H1 (cell line): Measurements from ENCODE around the gene HYAL4. TPM values are rescaled to one million over a fixed set of nuclear protein-coding genes. Genes with fewer than 3 reads are reported as not detected.
"Not testable (repeated sequence)": the region's sequence is repeated elsewhere in the genome, so short reads cannot be mapped to it uniquely, and the experiment has no call there.

Source experiments
- CTCF ChIA-PET: fragments of 300-600 bp; sonication (Branson Sonifier 250); formaldehyde crosslinking; loops from one replicate; lab custom pipeline; 2021; ENCODE audit not compliant: partially characterized antibody; lab: Charles Lee
- POLR2A ChIA-PET: fragments of 300-600 bp; sonication (Branson Sonifier 250); formaldehyde crosslinking; loops from one replicate; lab custom pipeline; 2021; ENCODE audit warnings: inconsistent platforms; ENCODE audit not compliant: partially characterized antibody; lab: Charles Lee
- DNase-seq, 2 experiments: peaks; one replicate each; pipeline versions ENCODE4 v3.0.0 to v3.0.0-alpha.2; 2010 to 2022; ENCODE audit warnings: low spot score in 2 of 2, low read depth in 1 of 2, mixed read lengths in 1 of 2
- FAIRE-seq: peaks from 2 replicates; lab custom pipeline; 2011; peaks lifted over from hg19 to GRCh38; lab: Jason Lieb, UNC
- H2AFZ ChIP-seq: 2 replicates; pipeline ENCODE4 v1.8.1; 2012; ENCODE audit warnings: low read length, inconsistent platforms
- H2AK5ac ChIP-seq: 2 replicates; pipeline ENCODE4 v1.6.1; 2013; ENCODE audit warnings: low read depth, low read length
- H2BK120ac ChIP-seq: replicated peaks from 2 replicates; pipeline ENCODE3; 2013; ENCODE audit warnings: low read depth, low read length, inconsistent platforms
- H2BK12ac ChIP-seq: 2 replicates; pipeline ENCODE4 v1.6.1; 2013; ENCODE audit warnings: low read depth, low read length
- H2BK15ac ChIP-seq: 2 replicates; pipeline ENCODE4 v1.6.1; 2013; ENCODE audit warnings: low read length
- H2BK20ac ChIP-seq: 2 replicates; pipeline ENCODE4 v1.6.1; 2013; ENCODE audit warnings: low read length
- H2BK5ac ChIP-seq: 2 replicates; pipeline ENCODE4 v1.6.1; 2013; ENCODE audit warnings: low read depth, low read length
- H3K14ac ChIP-seq: 2 replicates; pipeline ENCODE4 v1.6.1; 2013; ENCODE audit warnings: inconsistent platforms; ENCODE audit not compliant: insufficient read length
- H3K18ac ChIP-seq: 2 replicates; pipeline ENCODE4 v1.6.1; 2013; ENCODE audit warnings: low read length; ENCODE audit errors: extremely low read depth
- H3K23ac ChIP-seq: 2 replicates; pipeline ENCODE4 v1.6.1; 2013; ENCODE audit warnings: inconsistent platforms; ENCODE audit not compliant: insufficient read length
- H3K23me2 ChIP-seq: 2 replicates; pipeline ENCODE4 v1.6.1; 2013; ENCODE audit warnings: low read depth, low read length
- H3K27ac ChIP-seq: 2 replicates; pipeline ENCODE4 v1.6.1; 2011; ENCODE audit warnings: low read depth, low read length, inconsistent platforms
- H3K27me3 ChIP-seq, 4 experiments: replicated peaks in 1 of 4; 1 replicate in 1 of 4; 2 replicates in 3 of 4; pipeline versions ENCODE4 v1.6.1 to v1.8.1; 2011 to 2013; ENCODE audit warnings: low read length in 3 of 4, mild to moderate bottlenecking in 3 of 4, inconsistent platforms in 2 of 4, mixed read lengths in 2 of 4, moderate library complexity in 1 of 4; ENCODE audit not compliant: control insufficient read depth in 3 of 4, insufficient read depth in 3 of 4; ENCODE audit errors: extremely low read depth in 1 of 4
- H3K36me3 ChIP-seq, 4 experiments: 2 replicates each; pipeline versions ENCODE4 v1.6.1 to v1.8.1; 2011 to 2013; ENCODE audit warnings: mild to moderate bottlenecking in 4 of 4, low read length in 3 of 4, moderate library complexity in 2 of 4, control low read depth in 1 of 4, inconsistent platforms in 1 of 4; ENCODE audit not compliant: insufficient read depth in 4 of 4, control insufficient read depth in 2 of 4
- H3K4ac ChIP-seq: replicated peaks from 2 replicates; pipeline ENCODE3; 2013; ENCODE audit warnings: low read length, low read depth, mixed read lengths, inconsistent platforms; ENCODE audit not compliant: insufficient read length
- H3K4me1 ChIP-seq, 4 experiments: replicated peaks in 1 of 4; 1 replicate in 1 of 4; 2 replicates in 3 of 4; pipeline versions ENCODE4 v1.6.1 to v1.8.1; 2011 to 2013; ENCODE audit warnings: low read length in 3 of 4, inconsistent platforms in 2 of 4, mixed read lengths in 1 of 4; ENCODE audit not compliant: insufficient read depth in 4 of 4, control insufficient read depth in 3 of 4
- H3K4me2 ChIP-seq, 2 experiments: 2 replicates each; pipeline versions ENCODE4 v1.6.1 to v1.8.1; 2011 to 2013; ENCODE audit warnings: low read depth in 2 of 2, low read length in 2 of 2, control low read depth in 1 of 2, inconsistent platforms in 1 of 2, mild to moderate bottlenecking in 1 of 2; ENCODE audit not compliant: insufficient read depth in 1 of 2
- H3K4me3 ChIP-seq, 4 experiments: fragments of 200-600, 300-600 bp in 1 of 4; sonication (generic), shearing (Covaris generic), sonication (Bioruptor Twin) in 1 of 4; 2 replicates each; pipeline versions ENCODE4 v1.5.1 to v1.8.1; 2011 to 2016; ENCODE audit warnings: low read length in 4 of 4, low read depth in 3 of 4, control low read depth in 2 of 4, inconsistent platforms in 2 of 4, mild to moderate bottlenecking in 2 of 4, mixed read lengths in 1 of 4, moderate library complexity in 1 of 4; ENCODE audit not compliant: insufficient read depth in 2 of 4; ENCODE audit errors: extremely low read depth in 1 of 4
- H3K56ac ChIP-seq: replicated peaks from 2 replicates; pipeline ENCODE3; 2013; ENCODE audit warnings: low read depth, mild to moderate bottlenecking, mixed read lengths, low read length, inconsistent platforms; ENCODE audit not compliant: insufficient read length
- H3K79me1 ChIP-seq: 2 replicates; pipeline ENCODE4 v1.6.1; 2013; ENCODE audit warnings: low read depth, low read length, control low read depth
- H3K79me2 ChIP-seq, 2 experiments: 2 replicates each; pipeline versions ENCODE4 v1.6.1 to v1.8.1; 2012 to 2013; ENCODE audit warnings: low read length in 2 of 2, mild to moderate bottlenecking in 2 of 2, inconsistent platforms in 1 of 2; ENCODE audit not compliant: insufficient read depth in 2 of 2, control insufficient read depth in 1 of 2
- H3K9ac ChIP-seq, 4 experiments: replicated peaks in 1 of 4; 1 replicate in 1 of 4; 2 replicates in 3 of 4; pipeline versions ENCODE4 v1.6.1 to v1.8.1; 2011 to 2013; ENCODE audit warnings: low read depth in 3 of 4, low read length in 3 of 4, control low read depth in 2 of 4, mild to moderate bottlenecking in 2 of 4, moderate library complexity in 2 of 4, inconsistent platforms in 1 of 4; ENCODE audit errors: extremely low read depth in 1 of 4
- H3K9me3 ChIP-seq, 2 experiments: 2 replicates each; pipeline versions ENCODE4 v1.6.1 to v1.8.1; 2012 to 2013; ENCODE audit warnings: mild to moderate bottlenecking in 2 of 2, moderate library complexity in 2 of 2, control low read depth in 1 of 2, inconsistent platforms in 1 of 2, low read depth in 1 of 2, low read length in 1 of 2, mixed read lengths in 1 of 2; ENCODE audit not compliant: insufficient read depth in 2 of 2
- H4K20me1 ChIP-seq, 2 experiments: replicated peaks in 1 of 2; 2 replicates each; pipeline versions ENCODE3 to v1.8.1; 2011 to 2013; ENCODE audit warnings: inconsistent platforms in 2 of 2, low read length in 2 of 2, mild to moderate bottlenecking in 1 of 2; ENCODE audit not compliant: insufficient read depth in 2 of 2, control insufficient read depth in 1 of 2
- H4K5ac ChIP-seq: 2 replicates; pipeline ENCODE4 v1.6.1; 2013; ENCODE audit warnings: low read length, low read depth, mixed read lengths, inconsistent platforms; ENCODE audit not compliant: insufficient read length
- H4K8ac ChIP-seq: 2 replicates; pipeline ENCODE4 v1.8.0; 2013; ENCODE audit warnings: mild to moderate bottlenecking, moderate library complexity, low read length, inconsistent platforms; ENCODE audit not compliant: insufficient read depth; ENCODE audit errors: extremely low read depth
- H4K91ac ChIP-seq: replicated peaks from 2 replicates; pipeline ENCODE3; 2013; ENCODE audit warnings: low read length, mixed read lengths, inconsistent platforms; ENCODE audit not compliant: insufficient read length
- CEBPB ChIP-seq: IDR thresholded peaks from 2 replicates; pipeline ENCODE4 v1.6.1; 2012; ENCODE audit warnings: low read depth, low read length
- MAX ChIP-seq: IDR thresholded peaks from 2 replicates; pipeline ENCODE4 v1.6.1; 2012; ENCODE audit warnings: inconsistent platforms
- YY1 ChIP-seq: IDR thresholded peaks from 2 replicates; pipeline ENCODE4 v1.6.1; 2011; ENCODE audit warnings: low read depth, mild to moderate bottlenecking, low read length
- WGBS, 2 experiments: shearing (Covaris generic) in 1 of 2; methylation state at CpG; one replicate each; pipeline versions ENCODE4 v1.1.6 to v1.1.7; 2013 to 2015; ENCODE audit warnings: low lambda C conversion rate in 2 of 2, mixed read lengths in 2 of 2, inconsistent platforms in 1 of 2, low coverage in 1 of 2, missing lambda C conversion rate in 1 of 2; ENCODE audit not compliant: insufficient replicate concordance in 2 of 2, insufficient coverage in 1 of 2, insufficient read length in 1 of 2; ENCODE audit errors: extremely low coverage in 1 of 2, missing lambda C conversion rate in 1 of 2; 5-methylcytosine and 5-hydroxymethylcytosine counted together
- polyA plus RNA-seq, 7 experiments: library from polyadenylated mRNA; depleted of rRNA in 3 of 7; stranded (reverse) in 5 of 7; unstranded in 2 of 7; fragments of >200 nt in 5 of 7; fragments of 200-250 nt in 2 of 7; gene quantifications; 1 replicate in 5 of 7; 2 replicates in 1 of 7; 4 replicates in 1 of 7; pipeline versions ENCODE4 v1.2.1 to v1.2.3, GENCODE V29; 2011 to 2013; ENCODE audit warnings: missing spikeins in 2 of 7, mixed read lengths in 2 of 7
- total RNA-seq: library from RNA; stranded (reverse); fragmentation: NEBNext Ultra II Directional; extraction: Animal tissue kit (Norgen Biotek cat#: 25700); gene quantifications from 2 replicates; pipeline ENCODE4 v1.2.1, GENCODE V29; 2021

The HYAL4 gene
- total and polyA plus RNA-seq, 2 of the 8 experiments (the other 6 are each of a cell fraction or from before 2014, with no cell fraction given) = not detected

GRCh38 chr7:123888192-123888591, 43.2 kb downstream of the HYAL4 start (continued):
- no peak for TF ChIP-seq YY1
- TF ChIP-seq CEBPB = no peak
- no peak for TF ChIP-seq MAX

- H3K23me2 ChIP-seq, H2AFZ ChIP-seq, H2BK120ac ChIP-seq, H3K23ac ChIP-seq, H3K4me3 ChIP-seq, H2BK20ac ChIP-seq, DNase-seq, H3K4ac ChIP-seq, H3K18ac ChIP-seq, H3K27me3 ChIP-seq, H2AK5ac ChIP-seq, H3K79me2 ChIP-seq, H3K4me2 ChIP-seq, H3K36me3 ChIP-seq, H4K91ac ChIP-seq, H4K5ac ChIP-seq, H3K14ac ChIP-seq, H2BK12ac ChIP-seq, H4K20me1 ChIP-seq, H2BK5ac ChIP-seq, H3K27ac ChIP-seq, H2BK15ac ChIP-seq, H3K79me1 ChIP-seq, FAIRE-seq, H3K4me1 ChIP-seq, H4K8ac ChIP-seq, H3K56ac ChIP-seq, H3K9ac ChIP-seq, POLR2A ChIA-PET: not testable (repeated sequence)
- CTCF ChIA-PET = interaction anchor here (1.0 kb wide), 1 partner anchor 266 kb away, joined by 3 read pairs; no protein-coding TSS in a partner anchor
- peaks cover 13 to 18% of the 10 kb centered on the region in 2 experiments for H3K9me3 ChIP-seq
- WGBS, 2 experiments = 89% methylated on average over 3 of the region's 10 CpGs; no CpG with 5 or more reads in 1 of the 2 experiments
Observed at GRCh38 chr7:123894753-123895152, 49.8 kb downstream of the HYAL4 start.
